DMS153 (cell line): ENCODE data around the gene STK32C.

Source experiments
- DNase-seq: peaks from one replicate; lab custom pipeline; 2025; lab: John Stamatoyannopoulos, UW

The STK32C gene

GRCh38 chr10:132199268-132199853 lies 108.4 kb downstream of the STK32C start:
- no peak for DNase-seq

GRCh38 chr10:132198381-132199181 lies 109.2 kb downstream of the STK32C start:
- DNase-seq = no peak

GRCh38 chr10:132198068-132198370 lies 109.7 kb downstream of the STK32C start:
- no peak for DNase-seq

- no peak for DNase-seq
Measured at GRCh38 chr10:132197271-132198067, 110.3 kb downstream of the STK32C start.

GRCh38 chr10:132196178-132197113 lies 111.3 kb downstream of the STK32C start:
- no peak for DNase-seq

- no peak for DNase-seq
Measured at GRCh38 chr10:132195366-132196075, 112.2 kb downstream of the STK32C start.

- no peak for DNase-seq
Measured at GRCh38 chr10:132194726-132195125, 113.0 kb downstream of the STK32C start.

GRCh38 chr10:132193907-132194552 lies 113.7 kb downstream of the STK32C start:
- DNase-seq = no peak

GRCh38 chr10:132192991-132193665 lies 114.6 kb downstream of the STK32C start:
- DNase-seq = no peak

- DNase-seq = no peak
Measured at GRCh38 chr10:132192076-132192975, 115.4 kb downstream of the STK32C start.

- DNase-seq = no peak
Measured at GRCh38 chr10:132189810-132190422, 117.8 kb downstream of the STK32C start.

- no peak for DNase-seq
Measured at GRCh38 chr10:132189016-132189415, 118.7 kb downstream of the STK32C start.

- DNase-seq = no peak
Measured at GRCh38 chr10:132188331-132188730, 119.4 kb downstream of the STK32C start.

GRCh38 chr10:132187430-132188138 lies 120.2 kb downstream of the STK32C start:
- DNase-seq = no peak

- no peak for DNase-seq
Measured at GRCh38 chr10:132186488-132187429, 121.0 kb downstream of the STK32C start, which contains the start of gene DPYSL4. TSS of gene DPYSL4 (plus strand) at chr10:132186948. CDS start at chr10:132187064, 116 bp downstream.

GRCh38 chr10:132185601-132186487 lies 121.9 kb downstream of the STK32C start:
- DNase-seq = peak; percentile 36
